ENCODE data around the gene ZRANB3.

- no peak for TF ChIP-seq EZH2 (IDR thresholded peaks at IDR 0.05; ENCODE audit: borderline replicate concordance, low read length)
- TF ChIP-seq, protein P1, sequence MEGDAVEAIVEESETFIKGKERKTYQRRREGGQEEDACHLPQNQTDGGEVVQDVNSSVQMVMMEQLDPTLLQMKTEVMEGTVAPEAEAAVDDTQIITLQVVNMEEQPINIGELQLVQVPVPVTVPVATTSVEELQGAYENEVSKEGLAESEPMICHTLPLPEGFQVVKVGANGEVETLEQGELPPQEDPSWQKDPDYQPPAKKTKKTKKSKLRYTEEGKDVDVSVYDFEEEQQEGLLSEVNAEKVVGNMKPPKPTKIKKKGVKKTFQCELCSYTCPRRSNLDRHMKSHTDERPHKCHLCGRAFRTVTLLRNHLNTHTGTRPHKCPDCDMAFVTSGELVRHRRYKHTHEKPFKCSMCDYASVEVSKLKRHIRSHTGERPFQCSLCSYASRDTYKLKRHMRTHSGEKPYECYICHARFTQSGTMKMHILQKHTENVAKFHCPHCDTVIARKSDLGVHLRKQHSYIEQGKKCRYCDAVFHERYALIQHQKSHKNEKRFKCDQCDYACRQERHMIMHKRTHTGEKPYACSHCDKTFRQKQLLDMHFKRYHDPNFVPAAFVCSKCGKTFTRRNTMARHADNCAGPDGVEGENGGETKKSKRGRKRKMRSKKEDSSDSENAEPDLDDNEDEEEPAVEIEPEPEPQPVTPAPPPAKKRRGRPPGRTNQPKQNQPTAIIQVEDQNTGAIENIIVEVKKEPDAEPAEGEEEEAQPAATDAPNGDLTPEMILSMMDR (conservative IDR thresholded peaks at IDR 0.05 in 1 of 2, IDR thresholded peaks at IDR 0.05 in 1 of 2; ENCODE audit: extremely low read depth in 1 of 2, insufficient read depth in 1 of 2, low read depth in 1 of 2, low read length in 2 of 2) = no peak
Measured at GRCh38 chr2:135093670-135094330, 437.2 kb downstream of the ZRANB3 start.
